GM12878 (cell line): Measurements from ENCODE around the gene UQCC2. TPM values are rescaled to one million over a fixed set of nuclear protein-coding genes. Genes with fewer than 3 reads are reported as not detected.

ENCODE experiments used
- ATAC-seq: fragments of 200-7000 bp; cut with Tn5 transposase; 3 replicates; pipeline ENCODE4 v1.9.1; 2020; ENCODE audit warnings: mild to moderate bottlenecking, moderate library complexity
- BruUV-seq: library from RNA; stranded (reverse); fragments of 400-500 nt; replicated peaks from 2 replicates; lab custom pipeline; 2021; lab: Mats Ljungman, UMichigan
- CTCF ChIA-PET: fragments of 300-600 bp; sonication (Branson Sonifier 250); formaldehyde crosslinking; extraction: SDS; loops from one replicate; lab custom pipeline; 2021; ENCODE audit warnings: inconsistent platforms; lab: Yijun Ruan, JAX
- POLR2A ChIA-PET: fragments of 350-600 bp; formaldehyde crosslinking; extraction: SDS; loops from one replicate; lab custom pipeline; 2021; ENCODE audit warnings: inconsistent platforms; lab: Charles Lee
- RAD21 ChIA-PET: fragments of 300-600 bp; sonication (Branson Sonifier 250); formaldehyde crosslinking; loops from one replicate; lab custom pipeline; 2023; ENCODE audit warnings: antibody characterized with exemption; ENCODE audit not compliant: unreplicated experiment; lab: Charles Lee
- SMC1A ChIA-PET: fragments of 300-600 bp; sonication (Branson Sonifier 250); formaldehyde crosslinking; loops from one replicate; lab custom pipeline; 2023; ENCODE audit not compliant: unreplicated experiment, uncharacterized antibody; lab: Charles Lee
- DNase-seq: peaks from one replicate; pipeline ENCODE4 v3.0.0-alpha.2; 2011; ENCODE audit warnings: low read depth, low spot score
- FAIRE-seq: peaks from 3 replicates; lab custom pipeline; 2011; peaks lifted over from hg19 to GRCh38; lab: Jason Lieb, UNC
- H2AFZ ChIP-seq: 2 replicates; pipeline ENCODE4 v1.6.0; 2011; ENCODE audit warnings: low read depth, low read length, control low read depth; ENCODE audit not compliant: control insufficient read depth
- H3K27ac ChIP-seq: 2 replicates; pipeline ENCODE4 v1.5.1; 2011; ENCODE audit warnings: control low read depth; ENCODE audit not compliant: control insufficient read depth, insufficient read depth
- H3K27me3 ChIP-seq, 2 experiments: replicated peaks in 1 of 2; 2 replicates each; pipeline versions ENCODE4 v1.6.0 to v1.6.1; 2011; ENCODE audit warnings: low read length in 1 of 2; ENCODE audit not compliant: control insufficient read depth in 2 of 2, insufficient read depth in 2 of 2
- H3K36me3 ChIP-seq, 2 experiments: 2 replicates each; pipeline ENCODE4 v1.5.1; 2011; ENCODE audit warnings: low read length in 1 of 2; ENCODE audit not compliant: control insufficient read depth in 2 of 2, insufficient read depth in 2 of 2
- H3K4me1 ChIP-seq: 2 replicates; pipeline ENCODE4 v1.6.1; 2011; ENCODE audit warnings: mild to moderate bottlenecking, low read length, moderate library complexity, mixed read lengths; ENCODE audit not compliant: control insufficient read depth, insufficient read depth
- H3K4me2 ChIP-seq: 2 replicates; pipeline ENCODE4 v1.6.0; 2011; ENCODE audit warnings: control low read depth; ENCODE audit not compliant: control insufficient read depth, insufficient read depth
- H3K4me3 ChIP-seq: fragments of 200-600 bp; sonication (generic); 2 replicates; pipeline ENCODE4 v1.5.1; 2016
- H3K79me2 ChIP-seq: 2 replicates; pipeline ENCODE4 v1.6.0; 2011; ENCODE audit warnings: low read length; ENCODE audit not compliant: control insufficient read depth, insufficient read depth
- H3K9ac ChIP-seq: 2 replicates; pipeline ENCODE4 v1.8.0; 2011; ENCODE audit warnings: low read length, control low read depth, mixed read lengths; ENCODE audit not compliant: control insufficient read depth, insufficient read depth
- H3K9me3 ChIP-seq: replicated peaks from 3 replicates; pipeline ENCODE4 v1.5.1; 2011; ENCODE audit warnings: mild to moderate bottlenecking, low read length; ENCODE audit not compliant: control insufficient read depth, insufficient read depth
- H4K20me1 ChIP-seq: 2 replicates; pipeline ENCODE4 v1.6.0; 2011; ENCODE audit not compliant: control insufficient read depth, insufficient read depth
- ASH2L ChIP-seq: fragments of 300-600, 200-600 bp; sonication (generic); IDR thresholded peaks from 2 replicates; pipeline ENCODE4 v1.6.1; 2017; ENCODE audit warnings: low read depth, mild to moderate bottlenecking, borderline replicate concordance
- BACH1 ChIP-seq: fragments of 450-650 bp; IDR thresholded peaks from 2 replicates; pipeline ENCODE4 v1.6.1; 2017; ENCODE audit warnings: mild to moderate bottlenecking, borderline replicate concordance
- HDGF ChIP-seq: fragments of 450-650 bp; IDR thresholded peaks from 2 replicates; pipeline ENCODE4 v1.6.1; 2016; ENCODE audit warnings: antibody characterized with exemption
- MEF2B ChIP-seq: fragments of 450-650 bp; IDR thresholded peaks from 2 replicates; pipeline ENCODE4 v1.6.1; 2018; ENCODE audit warnings: mild to moderate bottlenecking, moderate library complexity; ENCODE audit not compliant: partially characterized antibody, poor library complexity, severe bottlenecking
- MXI1 ChIP-seq: fragments of 150-350 bp; IDR thresholded peaks from 2 replicates; pipeline ENCODE4 v1.6.1; 2011; ENCODE audit warnings: low read depth, mild to moderate bottlenecking, inconsistent platforms, low read length, improper control_type of control experiment
- NFYA ChIP-seq: IDR thresholded peaks from 2 replicates; pipeline ENCODE4 v1.6.1; 2011; ENCODE audit warnings: low read depth, mild to moderate bottlenecking, low read length, improper control_type of control experiment, borderline replicate concordance
- PML ChIP-seq: IDR thresholded peaks from 2 replicates; pipeline ENCODE4 v1.6.1; 2012; ENCODE audit warnings: low read length, inconsistent platforms
- POU2F2 ChIP-seq: IDR thresholded peaks from 3 replicates; pipeline ENCODE4 v1.6.1; 2011; ENCODE audit warnings: low read depth, mild to moderate bottlenecking, low read length, borderline replicate concordance
- RBBP5 ChIP-seq: fragments of 200-600 bp; sonication (generic); conservative IDR thresholded peaks from 2 replicates; pipeline ENCODE4 v1.6.1; 2016
- TCF7 ChIP-seq: IDR thresholded peaks from 2 replicates; pipeline ENCODE4 v1.6.1; 2014; ENCODE audit warnings: antibody characterized with exemption, borderline replicate concordance
- ZNF217 ChIP-seq: fragments of 450-650 bp; IDR thresholded peaks from 2 replicates; pipeline ENCODE4 v1.6.1; 2017; ENCODE audit warnings: antibody characterized with exemption, mild to moderate bottlenecking
- WGBS: methylation state at CpG from one replicate; pipeline ENCODE4 v1.1.6; 2016; ENCODE audit warnings: low lambda C conversion rate; ENCODE audit not compliant: insufficient replicate concordance, insufficient coverage; ENCODE audit errors: missing lambda C conversion rate; 5-methylcytosine and 5-hydroxymethylcytosine counted together
- in situ Hi-C: fragments of 300-500 bp; cut with MboI; formaldehyde crosslinking; loops from 9 replicates; pipeline ENCODE4 v1.14.3; 2018; ENCODE audit warnings: mixed read lengths
- intact Hi-C: fragments of 100-400 bp; cut with micrococcal nuclease; formaldehyde crosslinking; loops from one replicate; pipeline ENCODE4 v1.14.2; 2022; ENCODE audit not compliant: unreplicated experiment
- polyA plus RNA-seq, 11 experiments: library from polyadenylated mRNA; depleted of rRNA in 4 of 11; unstranded in 6 of 11; stranded (reverse) in 5 of 11; fragments of >200 nt; fragmentation: Nextera tagmentation in 4 of 11; fragmentation: Illumina TruSeq in 1 of 11; extraction: Ambion mirVana in 4 of 11; extraction: Trizol in 1 of 11; gene quantifications; 1 replicate in 1 of 11; 2 replicates in 10 of 11; pipeline versions ENCODE4 v1.2.1 to v1.2.3, GENCODE V29; 2011 to 2016; ENCODE audit warnings: inconsistent platforms in 2 of 11, missing spikeins in 2 of 11, low read depth in 1 of 11
- total RNA-seq, 4 experiments: library from RNA; depleted of rRNA in 3 of 4; stranded (reverse); fragments of >200 nt in 3 of 4; fragmentation: Illumina TruSeq in 1 of 4; extraction: Trizol in 1 of 4; gene quantifications; 2 replicates each; pipeline versions ENCODE4 v1.2.1 to v1.2.3, GENCODE V29; 2013 to 2021
- TF ChIP-seq, protein P1 (sequence below): IDR thresholded peaks from 2 replicates; pipeline ENCODE4 v1.6.1; 2012; ENCODE audit warnings: low read depth, low read length, improper control_type of control experiment
- TF ChIP-seq, protein P2 (sequence below): IDR thresholded peaks from 2 replicates; pipeline ENCODE4 v1.6.1; 2012; ENCODE audit warnings: low read length, inconsistent platforms
- TF ChIP-seq, protein P3 (sequence below): fragments of 450-650 bp; IDR thresholded peaks from 2 replicates; pipeline ENCODE4 v1.6.1; 2018; ENCODE audit warnings: borderline replicate concordance, mild to moderate bottlenecking; ENCODE audit not compliant: partially characterized antibody
- TF ChIP-seq, protein P4 (sequence below): IDR thresholded peaks from 2 replicates; pipeline ENCODE4 v1.6.1; 2012; ENCODE audit warnings: low read depth, low read length, improper control_type of control experiment

The UQCC2 gene
- total and polyA plus RNA-seq, 10 of the 15 experiments (the other 5 are each of a cell fraction or from before 2014, with no cell fraction given) = 40.6 to 478 (median 71.2) TPM

DNA sequence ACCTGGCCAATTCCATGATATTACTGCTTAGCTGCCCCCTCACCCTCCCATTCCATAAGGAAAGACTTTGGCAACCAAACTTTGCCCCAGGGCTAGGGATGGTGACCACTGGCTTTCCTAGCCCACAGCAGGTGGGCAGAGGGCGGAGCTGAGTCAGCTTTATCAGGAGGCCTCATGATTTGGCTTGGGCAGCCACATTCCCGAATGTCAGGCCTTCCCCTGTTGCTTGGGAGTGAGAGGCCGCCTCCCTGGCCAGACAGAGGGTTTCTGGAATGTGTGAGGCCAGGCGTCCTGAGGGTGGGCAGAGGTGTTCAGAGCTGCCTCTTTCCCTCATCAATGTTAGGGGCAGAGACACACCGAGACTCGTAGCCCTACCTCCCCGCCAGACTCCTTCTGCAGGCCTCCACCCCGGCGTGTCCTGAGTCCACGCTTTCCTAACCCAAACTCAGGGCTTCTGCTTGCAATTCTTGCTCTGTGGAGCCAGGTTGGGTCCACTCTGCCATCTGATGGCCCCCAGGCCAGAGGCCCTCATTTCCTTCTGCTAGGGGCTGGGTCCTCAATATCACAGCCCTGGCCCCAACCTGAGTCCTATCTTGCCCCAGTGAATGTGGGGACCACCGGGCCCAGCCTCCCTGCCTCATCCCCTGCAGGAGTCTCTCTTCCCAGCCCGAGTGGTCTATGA, 19.3 kb downstream of the UQCC2 start (continued):
- TF ChIP-seq, protein P1, sequence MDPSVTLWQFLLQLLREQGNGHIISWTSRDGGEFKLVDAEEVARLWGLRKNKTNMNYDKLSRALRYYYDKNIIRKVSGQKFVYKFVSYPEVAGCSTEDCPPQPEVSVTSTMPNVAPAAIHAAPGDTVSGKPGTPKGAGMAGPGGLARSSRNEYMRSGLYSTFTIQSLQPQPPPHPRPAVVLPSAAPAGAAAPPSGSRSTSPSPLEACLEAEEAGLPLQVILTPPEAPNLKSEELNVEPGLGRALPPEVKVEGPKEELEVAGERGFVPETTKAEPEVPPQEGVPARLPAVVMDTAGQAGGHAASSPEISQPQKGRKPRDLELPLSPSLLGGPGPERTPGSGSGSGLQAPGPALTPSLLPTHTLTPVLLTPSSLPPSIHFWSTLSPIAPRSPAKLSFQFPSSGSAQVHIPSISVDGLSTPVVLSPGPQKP = no peak
- TF ChIP-seq RBBP5 (no peak), POU2F2 (no peak), MXI1 (no peak), TCF7 (no peak), NFYA (no peak)
- TF ChIP-seq, protein P2, sequence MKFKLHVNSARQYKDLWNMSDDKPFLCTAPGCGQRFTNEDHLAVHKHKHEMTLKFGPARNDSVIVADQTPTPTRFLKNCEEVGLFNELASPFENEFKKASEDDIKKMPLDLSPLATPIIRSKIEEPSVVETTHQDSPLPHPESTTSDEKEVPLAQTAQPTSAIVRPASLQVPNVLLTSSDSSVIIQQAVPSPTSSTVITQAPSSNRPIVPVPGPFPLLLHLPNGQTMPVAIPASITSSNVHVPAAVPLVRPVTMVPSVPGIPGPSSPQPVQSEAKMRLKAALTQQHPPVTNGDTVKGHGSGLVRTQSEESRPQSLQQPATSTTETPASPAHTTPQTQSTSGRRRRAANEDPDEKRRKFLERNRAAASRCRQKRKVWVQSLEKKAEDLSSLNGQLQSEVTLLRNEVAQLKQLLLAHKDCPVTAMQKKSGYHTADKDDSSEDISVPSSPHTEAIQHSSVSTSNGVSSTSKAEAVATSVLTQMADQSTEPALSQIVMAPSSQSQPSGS = no peak
- TF ChIP-seq, all 136 proteins: peak for 0

DNA sequence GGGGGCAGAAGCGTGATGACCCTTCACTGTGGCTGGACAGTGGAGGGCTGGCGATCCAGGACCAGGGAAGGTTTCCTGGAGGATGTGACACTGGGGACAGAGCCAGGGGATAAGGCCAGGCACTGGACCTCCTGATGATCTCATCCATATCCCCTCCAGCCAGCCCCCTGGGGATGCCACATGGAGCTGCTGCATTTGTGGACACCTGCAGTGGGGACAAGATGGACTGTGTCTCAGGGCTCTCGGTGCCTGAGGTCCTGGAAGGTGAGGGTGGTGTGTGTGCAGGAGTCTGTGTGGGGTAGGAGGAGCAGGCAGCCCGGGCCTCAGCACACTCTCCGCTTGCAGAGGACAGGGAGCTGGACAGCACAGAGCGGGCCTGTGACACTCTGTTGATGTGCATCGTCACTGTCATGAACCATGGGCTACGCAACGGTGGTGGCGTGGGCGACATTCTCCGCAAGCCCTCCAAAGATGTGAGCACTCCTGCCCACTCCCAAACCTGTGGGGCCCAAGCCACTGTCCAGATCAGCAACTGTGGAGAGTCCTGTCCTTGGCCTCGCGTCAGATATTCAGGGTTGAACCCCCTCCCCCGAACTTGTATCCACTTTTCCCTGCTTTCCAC, 19.9 kb downstream of the UQCC2 start:
- no peak for FAIRE-seq
- intact Hi-C loops = no loop called here
- no peak for TF ChIP-seq BACH1
- TF ChIP-seq, protein P3, sequence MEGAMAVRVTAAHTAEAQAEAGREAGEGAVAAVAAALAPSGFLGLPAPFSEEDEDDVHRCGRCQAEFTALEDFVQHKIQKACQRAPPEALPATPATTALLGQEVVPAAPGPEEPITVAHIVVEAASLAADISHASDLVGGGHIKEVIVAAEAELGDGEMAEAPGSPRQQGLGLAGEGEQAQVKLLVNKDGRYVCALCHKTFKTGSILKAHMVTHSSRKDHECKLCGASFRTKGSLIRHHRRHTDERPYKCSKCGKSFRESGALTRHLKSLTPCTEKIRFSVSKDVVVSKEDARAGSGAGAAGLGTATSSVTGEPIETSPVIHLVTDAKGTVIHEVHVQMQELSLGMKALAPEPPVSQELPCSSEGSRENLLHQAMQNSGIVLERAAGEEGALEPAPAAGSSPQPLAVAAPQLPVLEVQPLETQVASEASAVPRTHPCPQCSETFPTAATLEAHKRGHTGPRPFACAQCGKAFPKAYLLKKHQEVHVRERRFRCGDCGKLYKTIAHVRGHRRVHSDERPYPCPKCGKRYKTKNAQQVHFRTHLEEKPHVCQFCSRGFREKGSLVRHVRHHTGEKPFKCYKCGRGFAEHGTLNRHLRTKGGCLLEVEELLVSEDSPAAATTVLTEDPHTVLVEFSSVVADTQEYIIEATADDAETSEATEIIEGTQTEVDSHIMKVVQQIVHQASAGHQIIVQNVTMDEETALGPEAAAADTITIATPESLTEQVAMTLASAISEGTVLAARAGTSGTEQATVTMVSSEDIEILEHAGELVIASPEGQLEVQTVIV = no peak
- TF ChIP-seq ZNF217 = no peak
- TF ChIP-seq PML = no peak
- TF ChIP-seq, protein P4, sequence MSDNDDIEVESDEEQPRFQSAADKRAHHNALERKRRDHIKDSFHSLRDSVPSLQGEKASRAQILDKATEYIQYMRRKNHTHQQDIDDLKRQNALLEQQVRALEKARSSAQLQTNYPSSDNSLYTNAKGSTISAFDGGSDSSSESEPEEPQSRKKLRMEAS = no peak
- TF ChIP-seq ASH2L = no peak
- no peak for TF ChIP-seq HDGF
- TF ChIP-seq MEF2B = no peak

More for the DNA sequence above, 19.9 kb downstream of the UQCC2 start:
- Histone ChIP-seq H3K9me3 (no peaks in the 10 kb centered on the region), H3K36me3 (peaks cover 18 to 52% of the 10 kb centered on the region in 2 experiments), H3K4me1 (peaks cover 21% of the 10 kb centered on the region), H3K4me3 (no peak overlapping the region), H3K27me3 (no peaks in the 10 kb centered on the region), H4K20me1 (no peaks in the 10 kb centered on the region), H3K9ac (no peak overlapping the region), H3K79me2 (no peaks in the 10 kb centered on the region), H3K27ac (no peak overlapping the region), H3K4me2 (no peak overlapping the region), H2AFZ (no peak overlapping the region)
- WGBS = 94% methylated on average over 15 of the region's 15 CpGs
- BruUV-seq = no TSS peak
- ChIA-PET POLR2A (no interaction called here), CTCF (interaction anchor here (0.6 to 1.5 kb wide), 2 partner anchors 9 to 751 kb away, joined by 4 to 5 read pairs; no protein-coding TSS in a partner anchor), SMC1A (no interaction called here), RAD21 (no interaction called here)
- DNase-seq = no peak
- ATAC-seq = no peak
- in situ Hi-C loops = no loop called here
